SK-N-SH treated with all-trans-retinoic acid at 6 μM for 48 hours (cell line): ENCODE data around the gene KRT76.

ENCODE experiments used
- POU6F1 ChIP-seq: fragments of 250-450 bp; sonication (Bioruptor Pico); IDR thresholded peaks from 2 replicates; pipeline ENCODE4 v1.8.0; 2021; ENCODE audit warnings: low read depth, mild to moderate bottlenecking, moderate library complexity, borderline replicate concordance
- RARB ChIP-seq: fragments of 250-450 bp; sonication (Bioruptor Pico); IDR thresholded peaks from 2 replicates; pipeline ENCODE4 v1.8.0; 2021; ENCODE audit warnings: mild to moderate bottlenecking, moderate library complexity

GRCh38 chr12:52792185-52793029 lies 15.3 kb upstream of the KRT76 start:
- TF ChIP-seq RARB (CRISPR knock-in tag) (no peak), POU6F1 (CRISPR knock-in tag) (no peak)
